Epithelial cell of umbilical artery (primary cell): ENCODE results near the gene MS4A4E. TPM values are rescaled to one million over a fixed set of nuclear protein-coding genes. Genes with fewer than 3 reads are reported as not detected.

Experiments used
- total RNA-seq: library from RNA; depleted of rRNA; stranded (reverse); fragments of >200 nt; gene quantifications from 2 replicates; pipeline ENCODE4 v1.2.3, GENCODE V29; 2014

The MS4A4E gene
- total RNA-seq = under 0.01 TPM in 1 of 2 replicates, not detected in the other

GRCh38 chr11:60242740-60243239 is at the start of gene MS4A4E:
Gene MS4A4E (minus strand): TSS chr11:60243137. CDS start chr11:60230055, 13,082 bp downstream.

GRCh38 chr11:60280412-60280811 is 37.5 kb upstream of the MS4A4E start, which contains the start of gene MS4A4A:
Gene MS4A4A (plus strand): TSS chr11:60280666. CDS start chr11:60280676, 10 bp downstream.

GRCh38 chr11:60182541-60183330 is 60.2 kb downstream of the MS4A4E start, which contains the start of gene MS4A6A:
Gene MS4A6A (minus strand): TSS chr11:60183083. CDS start chr11:60181727, 1,356 bp downstream.

Other genes starting within 250 kb of the MS4A4E start
- not detected in 2 replicates for gene OOSP4B, start 226.0 kb downstream of the MS4A4E start, total RNA-seq
- gene OOSP2, start 202.7 kb downstream of the MS4A4E start, total RNA-seq = not detected in 2 replicates
- gene MS4A3, start 186.5 kb downstream of the MS4A4E start, total RNA-seq = not detected in 2 replicates
- gene MS4A2, start 154.5 kb downstream of the MS4A4E start, total RNA-seq = not detected in 2 replicates
- gene MS4A6A, start 60.1 kb downstream of the MS4A4E start, total RNA-seq = 5.8 and 21.8 TPM in 2 replicates
- not detected in 2 replicates for gene MS4A4A, start 37.5 kb upstream of the MS4A4E start, total RNA-seq
- not detected in 2 replicates for gene MS4A6E, start 84.1 kb upstream of the MS4A4E start, total RNA-seq
- gene MS4A7, start 135.4 kb upstream of the MS4A4E start, total RNA-seq = not detected in 2 replicates
- gene MS4A14, start 153.3 kb upstream of the MS4A4E start, total RNA-seq = not detected in 2 replicates
- gene MS4A5, start 186.4 kb upstream of the MS4A4E start, total RNA-seq = not detected in 2 replicates
- not detected in 2 replicates for gene MS4A1, start 212.7 kb upstream of the MS4A4E start, total RNA-seq
- gene MS4A12, start 249.6 kb upstream of the MS4A4E start, total RNA-seq = not detected in 2 replicates